Trophoblast cell (in vitro differentiated cells and primary cell): ENCODE data around the gene IKZF3.
A peak's percentile ranks its signal among the peaks of the same experiment; 100 is the strongest.
"Not testable (repeated sequence)": the region's sequence is repeated elsewhere in the genome, so short reads cannot be mapped to it uniquely, and the experiment has no call there.

Experiments
- DNase-seq, 2 donors: peaks; one replicate each; pipeline ENCODE4 v3.0.0-alpha.2; 2016
- H2AFZ ChIP-seq: 2 replicates; pipeline ENCODE4 v1.6.1; 2013; ENCODE audit warnings: low read length, moderate library complexity, mild to moderate bottlenecking; ENCODE audit not compliant: insufficient read depth, poor library complexity
- H2AK5ac ChIP-seq: 2 replicates; pipeline ENCODE4 v1.6.1; 2013; ENCODE audit warnings: mild to moderate bottlenecking, low read length
- H2BK120ac ChIP-seq: 2 replicates; pipeline ENCODE4 v1.6.1; 2013; ENCODE audit warnings: low read length, mild to moderate bottlenecking, moderate library complexity; ENCODE audit not compliant: insufficient read depth, poor library complexity
- H2BK12ac ChIP-seq: 2 replicates; pipeline ENCODE4 v1.6.1; 2013; ENCODE audit warnings: mild to moderate bottlenecking, low read length, moderate library complexity
- H2BK5ac ChIP-seq: 2 replicates; pipeline ENCODE4 v1.6.1; 2013; ENCODE audit warnings: low read length, low read depth, moderate library complexity, mild to moderate bottlenecking; ENCODE audit not compliant: poor library complexity
- H3K14ac ChIP-seq: 2 replicates; pipeline ENCODE4 v1.6.1; 2013; ENCODE audit warnings: mild to moderate bottlenecking, low read length
- H3K18ac ChIP-seq: 2 replicates; pipeline ENCODE4 v1.6.1; 2013; ENCODE audit warnings: mild to moderate bottlenecking, low read length
- H3K23ac ChIP-seq: 2 replicates; pipeline ENCODE4 v1.6.1; 2013; ENCODE audit warnings: low read length
- H3K27ac ChIP-seq: 2 replicates; pipeline ENCODE4 v1.5.1; 2013; ENCODE audit warnings: low read depth, mild to moderate bottlenecking, inconsistent platforms, low read length, moderate library complexity
- H3K27me3 ChIP-seq: 2 replicates; pipeline ENCODE4 v1.6.1; 2013; ENCODE audit warnings: inconsistent platforms, mild to moderate bottlenecking, low read length, moderate library complexity; ENCODE audit not compliant: insufficient read depth
- H3K36me3 ChIP-seq, 2 experiments: 1 replicate in 1 of 2; 2 replicates in 1 of 2; pipeline ENCODE4 v1.6.1; 2013; ENCODE audit warnings: low read length in 2 of 2, mild to moderate bottlenecking in 2 of 2, moderate library complexity in 1 of 2; ENCODE audit not compliant: insufficient read depth in 2 of 2, control insufficient read depth in 1 of 2
- H3K4ac ChIP-seq: 2 replicates; pipeline ENCODE4 v1.6.1; 2013; ENCODE audit warnings: low read depth, mild to moderate bottlenecking, low read length, moderate library complexity
- H3K4me1 ChIP-seq, 2 experiments: 1 replicate in 1 of 2; 2 replicates in 1 of 2; pipeline ENCODE4 v1.6.1; 2013; ENCODE audit warnings: low read length in 2 of 2, mild to moderate bottlenecking in 2 of 2, moderate library complexity in 1 of 2; ENCODE audit not compliant: insufficient read depth in 2 of 2, control insufficient read depth in 1 of 2
- H3K4me2 ChIP-seq: 2 replicates; pipeline ENCODE4 v1.6.1; 2013; ENCODE audit warnings: inconsistent platforms, mild to moderate bottlenecking, low read length, moderate library complexity
- H3K4me3 ChIP-seq: 2 replicates; pipeline ENCODE4 v1.5.1; 2013; ENCODE audit warnings: mild to moderate bottlenecking, low read depth, low read length, inconsistent platforms
- H3K79me1 ChIP-seq: one replicate; pipeline ENCODE4 v1.6.1; 2013; ENCODE audit warnings: low read length
- H3K79me2 ChIP-seq: 2 replicates; pipeline ENCODE4 v1.6.1; 2013; ENCODE audit warnings: low read length, mild to moderate bottlenecking; ENCODE audit not compliant: control insufficient read depth, insufficient read depth, poor library complexity
- H3K9ac ChIP-seq: 2 replicates; pipeline ENCODE4 v1.6.1; 2013; ENCODE audit warnings: mild to moderate bottlenecking, low read length
- H3K9me3 ChIP-seq: 2 replicates; pipeline ENCODE4 v1.6.1; 2013; ENCODE audit warnings: low read depth, mild to moderate bottlenecking, control low read depth, inconsistent platforms, low read length; ENCODE audit not compliant: insufficient read depth
- H4K12ac ChIP-seq: 2 replicates; pipeline ENCODE4 v1.6.1; 2013; ENCODE audit warnings: low read depth, mild to moderate bottlenecking, low read length, moderate library complexity
- H4K8ac ChIP-seq: 2 replicates; pipeline ENCODE4 v1.6.1; 2013; ENCODE audit warnings: low read depth, mild to moderate bottlenecking, low read length, moderate library complexity
- H4K91ac ChIP-seq: one replicate; pipeline ENCODE4 v1.6.1; 2013; ENCODE audit warnings: low read depth, mild to moderate bottlenecking, low read length, moderate library complexity
- WGBS: extraction: QIAGEN DNeasy Blood & Tissue Kit; methylation state at CpG from one replicate; pipeline ENCODE4 v1.1.7; 2013; ENCODE audit warnings: missing lambda C conversion rate; ENCODE audit not compliant: insufficient read length, insufficient coverage; ENCODE audit errors: extremely low coverage; 5-methylcytosine and 5-hydroxymethylcytosine counted together

Gene IKZF3

DNA sequence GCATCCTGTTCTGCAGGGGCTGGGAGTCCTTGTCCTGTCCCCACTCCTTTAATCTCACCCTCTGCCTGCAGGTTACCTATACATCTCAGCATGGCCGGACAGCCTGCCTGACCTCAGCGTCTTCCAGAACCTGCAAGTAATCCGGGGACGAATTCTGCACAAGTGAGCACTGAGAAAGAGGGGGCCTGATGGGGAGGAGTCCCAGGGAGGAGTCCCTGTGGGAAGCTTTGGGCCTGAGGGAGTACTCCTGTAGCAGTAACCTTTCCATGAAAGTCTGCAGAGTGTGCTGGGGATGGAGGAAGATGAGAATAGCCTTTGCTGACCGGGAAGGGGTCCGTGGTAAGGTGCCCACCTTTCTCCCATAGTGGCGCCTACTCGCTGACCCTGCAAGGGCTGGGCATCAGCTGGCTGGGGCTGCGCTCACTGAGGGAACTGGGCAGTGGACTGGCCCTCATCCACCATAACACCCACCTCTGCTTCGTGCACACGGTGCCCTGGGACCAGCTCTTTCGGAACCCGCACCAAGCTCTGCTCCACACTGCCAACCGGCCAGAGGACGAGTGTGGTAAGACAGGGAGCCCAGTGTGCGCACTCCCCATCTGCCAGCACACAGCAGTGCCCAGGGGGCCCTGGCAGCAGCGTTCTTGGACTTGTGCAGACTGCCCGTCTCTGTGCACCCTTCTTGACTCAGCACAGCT lies 148.6 kb downstream of the IKZF3 start:
- Histone ChIP-seq H3K4me2 (no peak overlapping the region), H3K14ac (no peak overlapping the region)
- no CpG with 5 or more reads among the region's 18 CpGs for WGBS

DNA sequence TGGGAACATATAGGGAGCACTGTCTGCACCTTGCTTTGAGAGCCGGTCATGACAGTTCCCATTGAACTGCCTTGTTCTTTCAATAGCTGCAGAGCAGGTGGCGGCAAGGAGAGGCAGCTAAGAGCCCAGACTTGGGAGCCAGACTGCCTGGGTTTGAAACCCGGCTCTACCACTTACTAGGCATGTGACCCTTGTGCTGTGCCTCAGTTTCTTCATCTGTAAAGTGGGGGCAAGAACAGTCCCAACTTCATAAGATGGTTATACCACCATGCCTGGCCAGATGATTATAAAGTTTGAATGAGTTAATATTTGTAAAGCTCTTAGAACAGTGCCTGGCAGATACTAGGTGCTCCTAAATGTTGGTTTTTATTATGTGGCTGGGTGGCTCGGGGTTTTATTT lies 149.9 kb downstream of the IKZF3 start:
- H2AK5ac ChIP-seq, result no peak overlapping the region
- peaks cover 2% of the 10 kb centered on the region for H3K9me3 ChIP-seq
- no peak overlapping the region for H3K9ac ChIP-seq
- H2AFZ ChIP-seq, result no peak overlapping the region
- no peak overlapping the region for H3K18ac ChIP-seq
- H2BK120ac ChIP-seq, result no peak overlapping the region
- no peaks in the 10 kb centered on the region for H3K27me3 ChIP-seq
- H3K27ac ChIP-seq, result no peak overlapping the region
- H3K36me3 ChIP-seq, result peaks cover 55 to 58% of the 10 kb centered on the region in 2 experiments
- no peaks in the 10 kb centered on the region for H3K79me1 ChIP-seq
- H3K4ac ChIP-seq, result no peak overlapping the region
- no peak overlapping the region for H3K23ac ChIP-seq
- no peak overlapping the region for H3K4me3 ChIP-seq
- no peaks in the 10 kb centered on the region for H3K79me2 ChIP-seq
- no peak overlapping the region for H3K4me2 ChIP-seq
- H2BK5ac ChIP-seq, result no peak overlapping the region
- no CpG with 5 or more reads among the region's 4 CpGs for WGBS
- no peaks in the 10 kb centered on the region for H3K4me1 ChIP-seq
- no peak overlapping the region for H2BK12ac ChIP-seq
- no peak for DNase-seq
- H4K12ac ChIP-seq, result no peak overlapping the region
- H3K14ac ChIP-seq, result no peak overlapping the region
- H4K91ac ChIP-seq, result no peak overlapping the region
- no peak overlapping the region for H4K8ac ChIP-seq

More for the DNA sequence above, 148.6 kb downstream of the IKZF3 start:
- Histone ChIP-seq H3K27ac (no peak overlapping the region), H2AK5ac (no peak overlapping the region), H4K8ac (no peak overlapping the region), H3K18ac (no peak overlapping the region), H2AFZ (no peak overlapping the region), H4K12ac (no peak overlapping the region), H3K36me3 (peaks cover 51 to 53% of the 10 kb centered on the region in 2 experiments), H3K4ac (no peak overlapping the region), H3K4me3 (peak overlapping the region; percentile 4), H3K9me3 (peaks cover 2% of the 10 kb centered on the region), H3K79me1 (no peaks in the 10 kb centered on the region), H3K9ac (no peak overlapping the region), H3K4me1 (no peaks in the 10 kb centered on the region), H3K23ac (no peak overlapping the region), H2BK12ac (no peak overlapping the region), H4K91ac (no peak overlapping the region), H3K79me2 (no peaks in the 10 kb centered on the region), H2BK120ac (no peak overlapping the region), H3K27me3 (no peaks in the 10 kb centered on the region), H2BK5ac (no peak overlapping the region)
- DNase-seq, result no peak

DNA sequence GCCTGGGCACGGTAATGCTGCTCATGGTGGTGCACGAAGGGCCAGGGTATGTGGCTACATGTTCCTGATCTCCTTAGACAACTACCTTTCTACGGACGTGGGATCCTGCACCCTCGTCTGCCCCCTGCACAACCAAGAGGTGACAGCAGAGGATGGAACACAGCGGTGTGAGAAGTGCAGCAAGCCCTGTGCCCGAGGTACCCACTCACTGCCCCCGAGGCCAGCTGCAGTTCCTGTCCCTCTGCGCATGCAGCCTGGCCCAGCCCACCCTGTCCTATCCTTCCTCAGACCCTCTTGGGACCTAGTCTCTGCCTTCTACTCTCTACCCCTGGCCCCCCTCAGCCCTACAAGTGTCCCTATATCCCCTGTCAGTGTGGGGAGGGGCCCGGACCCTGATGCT lies 152.3 kb downstream of the IKZF3 start:
- Histone ChIP-seq H3K27ac (no peak overlapping the region), H2BK5ac (no peak overlapping the region), H3K4ac (no peak overlapping the region), H3K4me2 (no peak overlapping the region), H3K9me3 (peaks cover 2% of the 10 kb centered on the region), H3K79me2 (no peaks in the 10 kb centered on the region), H3K36me3 (peaks cover 68 to 69% of the 10 kb centered on the region in 2 experiments), H2AFZ (no peak overlapping the region), H3K23ac (no peak overlapping the region), H3K9ac (no peak overlapping the region), H2BK12ac (no peak overlapping the region), H3K27me3 (no peaks in the 10 kb centered on the region), H4K8ac (no peak overlapping the region), H4K12ac (no peak overlapping the region), H3K4me1 (no peaks in the 10 kb centered on the region), H2AK5ac (no peak overlapping the region), H3K4me3 (no peak overlapping the region), H3K79me1 (no peaks in the 10 kb centered on the region), H2BK120ac (no peak overlapping the region), H3K14ac (no peak overlapping the region), H3K18ac (no peak overlapping the region), H4K91ac (no peak overlapping the region)
- no peak for DNase-seq
- no CpG with 5 or more reads among the region's 10 CpGs for WGBS

DNA sequence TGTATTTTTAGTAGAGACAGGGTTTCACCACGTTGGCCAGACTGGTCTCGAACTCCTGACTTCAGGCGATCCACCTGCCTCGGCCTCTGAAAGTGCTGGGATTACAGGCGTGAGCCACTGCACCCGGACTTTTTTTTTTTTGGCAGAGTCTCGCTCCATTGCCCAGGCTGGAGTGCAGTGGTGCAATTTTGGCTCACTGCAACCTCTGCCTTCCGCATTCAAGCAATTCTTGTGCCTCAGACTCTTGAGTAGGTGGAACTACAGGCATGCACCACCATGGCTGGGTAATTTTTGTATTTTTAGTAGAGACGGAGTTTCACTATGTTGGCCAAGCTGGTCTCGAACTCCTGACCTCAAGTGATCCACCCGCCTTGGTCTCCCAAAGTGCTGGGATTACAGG lies 153.0 kb downstream of the IKZF3 start:
- H3K27ac ChIP-seq, H3K79me2 ChIP-seq, H3K14ac ChIP-seq, H2BK5ac ChIP-seq, H3K9me3 ChIP-seq, H4K91ac ChIP-seq, H3K18ac ChIP-seq, H3K79me1 ChIP-seq, H3K4me3 ChIP-seq, H3K4ac ChIP-seq, H2BK12ac ChIP-seq, H4K12ac ChIP-seq, H3K9ac ChIP-seq, H2BK120ac ChIP-seq, H3K4me2 ChIP-seq, H2AK5ac ChIP-seq, H4K8ac ChIP-seq, H3K27me3 ChIP-seq, H3K23ac ChIP-seq, H3K4me1 ChIP-seq, H2AFZ ChIP-seq: not testable (repeated sequence)
- DNase-seq, result peak in 1 of 2 donors; percentile 65
- peaks cover 61 to 62% of the 10 kb centered on the region in 2 experiments for H3K36me3 ChIP-seq
- no CpG with 5 or more reads among the region's 11 CpGs for WGBS
